HepG2 (cell line): ENCODE measurements around the gene MIDN. TPM values are rescaled to one million over a fixed set of nuclear protein-coding genes. Genes with fewer than 3 reads are reported as not detected.

Experiments
- MLLT10 ChIP-seq: sonication (generic); formaldehyde crosslinking; IDR thresholded peaks from 2 replicates; pipeline ENCODE4 v1.4.0; 2020; ENCODE audit warnings: missing genetic modification reagents
- MTA1 ChIP-seq: sonication (generic); formaldehyde crosslinking; IDR thresholded peaks from 2 replicates; pipeline ENCODE4 v1.4.0; 2020; ENCODE audit warnings: missing genetic modification reagents, mild to moderate bottlenecking, borderline replicate concordance
- NFE2 ChIP-seq: sonication (generic); formaldehyde crosslinking; IDR thresholded peaks from 2 replicates; pipeline ENCODE4 v1.4.0; 2020; ENCODE audit warnings: missing genetic modification reagents
- POLR2A ChIP-seq, 2 experiments: IDR thresholded peaks; 2 replicates each; pipeline ENCODE4 v1.6.1; 2011; ENCODE audit warnings: low read depth in 2 of 2, low read length in 2 of 2, mild to moderate bottlenecking in 1 of 2, moderate library complexity in 1 of 2; ENCODE audit not compliant: insufficient read depth in 1 of 2
- PTBP1 ChIP-seq: fragments of 200-400 bp; formaldehyde crosslinking; IDR thresholded peaks from 2 replicates; pipeline ENCODE4 v1.6.1; 2018; ENCODE audit warnings: low read length, low read depth; ENCODE audit not compliant: poor library complexity, severe bottlenecking
- TARDBP ChIP-seq: sonication (generic); formaldehyde crosslinking; IDR thresholded peaks from 2 replicates; pipeline ENCODE4 v1.8.0; 2022; ENCODE audit warnings: mild to moderate bottlenecking, missing genetic modification reagents
- ZNF644 ChIP-seq: IDR thresholded peaks from 2 replicates; pipeline ENCODE4 v1.6.1; 2016; ENCODE audit warnings: low read depth
- ZNF710 ChIP-seq: sonication (generic); formaldehyde crosslinking; IDR thresholded peaks from 2 replicates; pipeline ENCODE4 v1.5.0; 2020; ENCODE audit warnings: mild to moderate bottlenecking, missing genetic modification reagents, borderline replicate concordance
- ZNF773 ChIP-seq: sonication (generic); formaldehyde crosslinking; IDR thresholded peaks from 2 replicates; pipeline ENCODE4 v1.4.0; 2020; ENCODE audit warnings: missing genetic modification reagents, borderline replicate concordance
- polyA plus RNA-seq, 8 experiments: library from polyadenylated mRNA; depleted of rRNA in 3 of 8; stranded (reverse) in 7 of 8; unstranded in 1 of 8; fragments of >200 nt; fragmentation: Illumina TruSeq in 4 of 8; extraction: Trizol in 4 of 8; gene quantifications; 2 replicates each; pipeline versions ENCODE4 v1.2.1 to v1.2.3, GENCODE V29; 2011 to 2016; ENCODE audit warnings: low read depth in 4 of 8, missing spikeins in 1 of 8, mixed read lengths in 1 of 8; ENCODE audit not compliant: insufficient read depth in 1 of 8
- total RNA-seq, 5 experiments: library from RNA; depleted of rRNA; stranded (reverse); fragments of >200 nt; fragmentation: Illumina TruSeq; extraction: Trizol; gene quantifications; 2 replicates each; pipeline ENCODE4 v1.2.3, GENCODE V29; 2016; ENCODE audit warnings: low read depth in 1 of 5
- TF ChIP-seq, protein P1 (sequence below): sonication (generic); formaldehyde crosslinking; IDR thresholded peaks from 2 replicates; pipeline ENCODE4 v1.8.1; 2023; ENCODE audit warnings: mild to moderate bottlenecking, missing genetic modification reagents

The MIDN gene
- total and polyA plus RNA-seq, 2 of the 13 experiments (the other 11 are each of a cell fraction or from before 2014, with no cell fraction given): 8.4 to 18.0 TPM

DNA sequence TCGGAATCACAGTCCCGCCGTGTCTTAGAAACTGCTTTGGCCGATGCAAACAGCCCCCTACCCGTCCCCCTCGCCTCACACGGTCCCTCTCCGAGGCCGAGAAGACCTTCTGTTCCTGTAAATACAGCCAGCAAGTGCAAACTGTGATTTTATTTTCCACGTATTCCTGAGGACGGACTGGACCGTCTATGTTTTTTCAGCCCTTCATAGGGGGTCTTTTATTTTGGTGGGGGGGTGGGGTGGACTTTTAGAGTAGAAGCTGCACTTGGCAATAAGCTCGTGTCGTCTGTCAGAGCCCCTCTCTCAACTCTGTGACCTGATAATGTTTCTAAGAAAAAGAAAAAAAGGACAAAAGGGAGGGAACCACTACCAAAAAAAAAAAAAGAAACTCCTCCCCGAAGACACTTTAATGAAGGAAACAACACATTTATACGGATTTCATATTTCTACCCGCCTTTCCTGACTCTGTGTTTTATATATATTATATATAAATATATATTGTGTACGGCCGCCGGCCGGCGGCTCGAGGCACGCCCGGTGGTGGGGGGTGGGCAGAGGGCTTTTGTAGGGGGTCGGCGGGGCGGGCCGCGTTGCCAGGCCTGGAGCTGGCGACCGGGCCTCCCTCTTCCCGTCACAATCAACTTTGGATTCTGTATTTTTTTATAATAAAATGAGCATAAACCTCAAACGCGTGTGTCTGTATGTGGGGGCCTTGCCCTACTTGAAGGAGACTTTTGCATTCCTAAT lies 52.5 kb downstream of the MIDN start (continued):
- no peak for TF ChIP-seq TARDBP (CRISPR knock-in tag)
- TF ChIP-seq ZNF644 (CRISPR knock-in tag): no peak
- no peak for TF ChIP-seq NFE2 (CRISPR knock-in tag)
- TF ChIP-seq ZNF773 (CRISPR knock-in tag): no peak
- TF ChIP-seq ZNF710 (CRISPR knock-in tag): no peak
- TF ChIP-seq MLLT10 (CRISPR knock-in tag): no peak
- TF ChIP-seq PTBP1: no peak
- TF ChIP-seq POLR2A (IDR thresholded peaks at IDR 0.05; ENCODE audit: insufficient read depth in 1 of 2, low read depth in 2 of 2, low read length in 2 of 2): no peak
- TF ChIP-seq, protein P1, sequence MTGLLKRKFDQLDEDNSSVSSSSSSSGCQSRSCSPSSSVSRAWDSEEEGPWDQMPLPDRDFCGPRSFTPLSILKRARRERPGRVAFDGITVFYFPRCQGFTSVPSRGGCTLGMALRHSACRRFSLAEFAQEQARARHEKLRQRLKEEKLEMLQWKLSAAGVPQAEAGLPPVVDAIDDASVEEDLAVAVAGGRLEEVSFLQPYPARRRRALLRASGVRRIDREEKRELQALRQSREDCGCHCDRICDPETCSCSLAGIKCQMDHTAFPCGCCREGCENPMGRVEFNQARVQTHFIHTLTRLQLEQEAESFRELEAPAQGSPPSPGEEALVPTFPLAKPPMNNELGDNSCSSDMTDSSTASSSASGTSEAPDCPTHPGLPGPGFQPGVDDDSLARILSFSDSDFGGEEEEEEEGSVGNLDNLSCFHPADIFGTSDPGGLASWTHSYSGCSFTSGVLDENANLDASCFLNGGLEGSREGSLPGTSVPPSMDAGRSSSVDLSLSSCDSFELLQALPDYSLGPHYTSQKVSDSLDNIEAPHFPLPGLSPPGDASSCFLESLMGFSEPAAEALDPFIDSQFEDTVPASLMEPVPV (CRISPR knock-in tag): no peak
- no peak for TF ChIP-seq MTA1
